Ammon's horn (tissue), 1 donor: ENCODE results near the gene ACOT2.
"Not testable (repeated sequence)": the region's sequence is repeated elsewhere in the genome, so short reads cannot be mapped to it uniquely, and the experiment has no call there.

ENCODE experiments used
- DNase-seq: peaks from one replicate; pipeline ENCODE4 v3.0.0-alpha.2; 2016; ENCODE audit warnings: low spot score

The ACOT2 gene

GRCh38 chr14:73567951-73568885 is 795 bp upstream of the ACOT2 start:
- DNase-seq: no peak

DNA sequence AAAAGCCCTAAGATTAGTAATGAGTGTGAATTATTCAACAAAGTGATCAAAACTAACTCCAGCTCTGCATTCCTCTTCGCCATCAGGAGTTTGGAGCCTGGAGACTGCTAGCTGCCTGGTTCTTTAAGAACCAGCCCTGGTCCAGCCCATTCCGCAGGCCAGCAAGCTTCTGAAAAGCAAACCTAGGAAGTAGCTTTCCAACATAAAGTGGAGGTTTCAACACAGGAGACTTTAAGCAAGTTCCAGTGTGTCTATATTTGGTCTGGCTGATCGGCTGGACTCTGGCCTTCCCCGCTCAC is 178 bp upstream of the ACOT2 start:
- DNase-seq: not testable (repeated sequence)

DNA sequence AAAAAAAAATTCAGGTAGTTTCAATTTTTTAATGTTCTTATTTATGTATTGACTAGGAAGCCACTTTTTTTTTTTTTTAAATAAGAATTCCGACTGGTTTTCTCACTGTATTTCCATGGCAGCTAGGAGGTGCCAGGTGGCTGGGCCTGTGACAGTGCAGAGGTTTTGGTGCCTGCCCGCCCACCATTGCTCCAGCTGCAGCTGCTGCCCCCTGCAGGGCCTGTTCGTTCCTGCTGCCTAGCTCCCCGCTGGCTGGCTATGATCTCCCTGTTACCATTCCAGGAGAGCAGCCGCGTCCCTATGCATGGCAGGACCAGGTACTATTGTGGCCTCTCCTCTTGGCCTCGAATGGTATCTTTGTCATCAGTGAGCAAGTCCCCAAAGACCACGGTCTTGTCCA is 1.9 kb downstream of the ACOT2 start:
- DNase-seq: peak; percentile 32

DNA sequence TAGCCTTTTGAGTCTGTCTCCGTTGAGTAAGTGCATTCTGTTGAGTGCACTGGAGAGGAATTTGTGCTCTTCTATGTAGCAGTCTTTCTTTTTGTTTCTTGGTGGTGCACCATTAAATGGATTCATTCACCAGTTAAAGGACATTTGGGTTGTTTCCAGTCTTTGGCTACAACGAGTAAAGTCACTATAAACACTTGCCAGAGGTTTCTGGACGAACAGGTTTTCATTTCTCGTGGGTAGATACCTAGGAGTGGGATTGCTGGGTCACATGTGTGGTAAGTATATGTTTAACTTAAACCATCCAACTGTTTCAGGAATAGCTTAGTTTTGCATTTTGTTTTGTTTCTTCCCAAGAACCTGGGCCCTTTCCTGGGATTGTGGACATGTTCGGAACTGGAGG is 4.0 kb downstream of the ACOT2 start:
- DNase-seq: not testable (repeated sequence)

DNA sequence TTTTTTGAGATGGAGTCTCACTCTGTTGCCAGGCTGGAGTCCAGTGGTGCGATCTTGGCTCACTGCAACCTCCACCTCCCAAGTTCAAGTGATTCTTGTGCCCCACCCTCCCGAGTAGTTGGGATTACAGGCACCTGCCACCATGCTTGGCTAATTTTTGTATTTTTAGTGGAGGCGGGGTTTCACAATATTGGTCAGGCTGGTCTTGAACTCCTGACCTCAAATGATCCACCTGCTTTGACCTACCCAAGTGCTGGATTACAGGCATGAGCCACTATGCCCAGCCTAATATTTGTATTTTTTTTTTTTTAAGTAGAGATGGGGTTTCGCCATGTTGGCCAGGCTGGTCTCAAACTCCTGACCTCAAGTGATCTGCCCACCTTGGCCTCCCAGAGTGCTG is 4.7 kb downstream of the ACOT2 start:
- not testable (repeated sequence) for DNase-seq

DNA sequence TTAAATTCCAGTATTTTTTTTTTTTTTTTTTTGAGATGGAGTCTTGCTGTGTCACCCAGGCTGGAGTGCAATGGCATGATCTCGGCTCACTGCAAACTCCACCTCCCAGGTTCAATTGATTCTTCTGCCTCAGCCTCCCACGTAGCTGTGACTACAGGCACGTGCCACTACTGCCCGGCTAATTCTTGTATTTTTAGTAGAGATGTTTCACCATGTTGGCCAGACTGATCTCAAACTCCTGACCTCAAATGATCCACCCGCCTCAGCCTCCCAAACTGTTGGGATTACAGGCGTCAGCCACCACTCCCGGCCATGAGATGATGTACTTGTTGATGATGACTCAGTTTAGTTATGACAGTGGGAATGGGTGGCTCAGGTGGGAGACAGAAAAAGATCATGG is 5.2 kb downstream of the ACOT2 start:
- not testable (repeated sequence) for DNase-seq

GRCh38 chr14:73576391-73576790 is 7.4 kb downstream of the ACOT2 start:
- DNase-seq: no peak

DNA sequence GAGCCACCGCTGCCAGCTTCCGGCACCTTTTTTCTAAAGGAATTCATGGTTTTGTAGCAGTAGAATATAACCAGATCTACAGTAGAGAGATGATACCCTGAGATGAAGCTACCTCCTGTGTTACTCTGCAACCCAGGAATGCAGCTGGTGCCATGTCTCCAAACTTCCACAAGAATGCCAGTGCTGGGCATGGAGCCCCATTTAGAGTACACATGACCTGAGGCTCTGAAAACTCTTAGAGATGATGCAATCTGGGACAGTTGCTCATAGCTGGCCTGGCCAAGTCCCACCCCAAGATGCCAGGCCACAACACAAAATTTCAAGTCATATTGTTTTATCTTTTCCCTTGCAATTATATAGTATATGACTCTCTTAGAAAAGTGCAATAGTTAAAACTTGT is 8.2 kb downstream of the ACOT2 start:
- not testable (repeated sequence) for DNase-seq

- not testable (repeated sequence) for DNase-seq
These were observed 13.3 kb downstream of the ACOT2 start for GRCh38 chr14:73582102-73582979.

- no peak for DNase-seq
These were observed 19.7 kb downstream of the ACOT2 start for GRCh38 chr14:73588695-73589094.

GRCh38 chr14:73589116-73589515 is 20.1 kb downstream of the ACOT2 start:
- DNase-seq: no peak

DNA sequence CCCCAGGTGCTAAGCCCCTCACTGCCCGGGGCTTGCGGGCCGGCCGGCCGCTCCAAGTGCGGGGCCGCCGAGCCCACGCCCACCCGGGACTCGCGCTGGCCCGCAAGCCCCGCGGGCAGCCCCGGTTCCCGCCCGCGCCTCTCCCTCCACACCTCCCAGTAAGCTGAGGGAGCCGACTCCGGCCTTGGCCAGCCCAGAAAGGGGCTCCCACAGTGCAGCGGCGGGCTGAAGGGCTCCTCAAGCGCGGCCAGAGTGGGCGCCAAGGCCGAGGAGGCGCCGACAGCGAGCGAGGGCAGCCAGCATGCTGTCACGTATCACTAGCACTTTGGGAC is 21.6 kb downstream of the ACOT2 start:
- not testable (repeated sequence) for DNase-seq

DNA sequence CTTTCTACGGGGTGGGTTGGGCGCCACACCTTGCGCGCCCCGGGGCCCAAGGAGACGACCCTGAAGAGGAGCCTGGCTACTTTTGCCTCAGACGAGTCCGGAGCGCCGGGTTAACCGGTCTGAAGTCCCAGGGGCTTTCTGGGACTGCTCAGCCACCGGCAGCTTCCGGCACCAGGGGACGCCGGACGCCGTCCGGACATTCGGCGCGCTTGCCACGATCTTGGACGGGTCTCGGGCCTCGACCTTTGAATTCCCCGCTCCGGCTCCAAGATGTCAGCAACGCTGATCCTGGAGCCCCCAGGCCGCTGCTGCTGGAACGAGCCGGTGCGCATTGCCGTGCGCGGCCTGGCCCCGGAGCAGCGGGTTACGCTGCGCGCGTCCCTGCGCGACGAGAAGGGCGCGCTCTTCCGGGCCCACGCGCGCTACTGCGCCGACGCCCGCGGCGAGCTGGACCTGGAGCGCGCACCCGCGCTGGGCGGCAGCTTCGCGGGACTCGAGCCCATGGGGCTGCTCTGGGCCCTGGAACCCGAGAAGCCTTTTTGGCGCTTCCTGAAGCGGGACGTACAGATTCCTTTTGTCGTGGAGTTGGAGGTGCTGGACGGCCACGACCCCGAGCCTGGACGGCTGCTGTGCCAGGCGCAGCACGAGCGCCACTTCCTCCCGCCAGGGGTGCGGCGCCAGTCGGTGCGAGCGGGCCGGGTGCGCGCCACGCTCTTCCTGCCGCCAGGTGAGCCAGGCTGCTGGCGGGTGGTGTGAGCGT is 22.9 kb downstream of the ACOT2 start, which contains the start of gene ACOT4:
TSS of gene ACOT4 (plus strand) at position 184 of the 760 bp plus-strand sequence. CDS start at position 271, 87 bp downstream.
- DNase-seq: peak; percentile 9

DNA sequence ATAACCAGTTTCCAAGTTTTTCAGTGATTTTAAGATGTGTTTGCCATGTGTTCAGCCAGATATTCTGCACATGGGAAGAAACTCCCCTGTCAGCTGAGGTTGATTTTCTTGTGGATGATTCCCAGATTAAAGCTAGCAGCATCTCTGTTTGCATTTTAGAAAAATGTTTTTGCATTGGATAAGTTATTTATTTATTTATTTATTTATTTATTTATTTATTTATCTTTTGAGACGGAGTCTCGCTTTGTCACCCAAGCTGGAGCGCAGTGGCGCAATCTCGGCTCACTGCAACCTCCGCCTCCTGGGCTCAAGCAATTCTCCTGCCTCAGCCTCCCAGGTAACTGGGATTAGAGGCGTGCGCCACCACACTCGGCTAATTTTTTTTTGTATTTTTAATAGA is 25.5 kb downstream of the ACOT2 start:
- no peak for DNase-seq

- no peak for DNase-seq
These were observed 30.5 kb downstream of the ACOT2 start for GRCh38 chr14:73599499-73599898.

GRCh38 chr14:73602994-73603393 is 34.0 kb downstream of the ACOT2 start:
- DNase-seq: no peak

- DNase-seq: no peak
These were observed 37.3 kb downstream of the ACOT2 start for GRCh38 chr14:73606271-73606670.

DNA sequence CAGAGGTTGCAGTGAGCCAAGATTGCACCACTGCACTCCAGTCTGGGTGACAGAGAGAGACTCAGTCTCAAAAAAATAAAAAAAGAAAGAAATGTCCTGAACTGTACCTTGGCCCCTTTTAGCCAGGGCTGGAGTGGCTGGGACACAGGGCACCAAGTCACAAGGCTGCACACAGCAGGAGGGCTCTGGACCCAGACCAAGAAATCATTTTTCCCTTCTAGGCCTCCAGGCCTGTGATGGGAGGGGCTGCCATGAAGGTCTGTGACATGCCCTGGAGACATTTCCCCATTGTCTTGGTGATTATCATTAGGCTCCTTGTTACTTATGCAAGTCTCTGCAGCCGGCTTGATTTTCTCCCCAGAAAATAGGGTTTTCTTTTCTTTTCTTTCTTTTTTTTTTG is 38.2 kb downstream of the ACOT2 start:
- no peak for DNase-seq

GRCh38 chr14:73610687-73611086 is 41.7 kb downstream of the ACOT2 start:
- peak; percentile 26 for DNase-seq

DNA sequence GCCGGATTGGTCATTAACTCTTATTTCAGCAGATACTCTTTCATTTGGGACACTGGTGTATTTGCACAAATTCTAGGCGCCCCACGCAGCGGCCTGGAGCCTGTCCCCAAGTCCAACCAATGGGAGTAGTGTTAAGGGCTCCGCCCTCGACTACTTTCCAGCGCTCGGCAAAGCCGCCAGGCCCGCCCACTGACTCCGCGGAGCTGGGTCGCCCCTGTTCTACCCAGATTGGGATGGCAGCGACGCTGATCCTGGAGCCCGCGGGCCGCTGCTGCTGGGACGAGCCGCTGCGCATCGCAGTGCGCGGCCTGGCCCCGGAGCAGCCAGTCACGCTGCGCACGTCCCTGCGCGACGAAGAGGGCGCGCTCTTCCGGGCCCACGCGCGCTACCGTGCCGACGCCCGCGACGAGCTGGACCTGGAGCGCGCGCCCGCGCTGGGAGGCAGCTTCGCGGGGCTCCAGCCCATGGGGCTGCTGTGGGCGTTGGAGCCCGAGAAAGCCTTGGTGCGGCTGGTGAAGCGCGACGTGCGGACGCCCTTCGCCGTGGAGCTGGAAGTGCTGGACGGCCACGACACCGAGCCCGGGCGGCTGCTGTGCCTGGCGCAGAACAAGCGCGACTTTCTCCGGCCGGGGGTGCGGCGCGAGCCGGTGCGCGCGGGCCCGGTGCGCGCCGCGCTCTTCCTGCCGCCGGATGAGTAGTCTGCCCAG is 43.5 kb downstream of the ACOT2 start, which contains the start of gene ACOT6:
TSS of gene ACOT6 (plus strand) at position 179 of the 707 bp plus-strand sequence. CDS start at position 234, 55 bp downstream.
- DNase-seq: peak; percentile 68

- peak; percentile 30 for DNase-seq
These were observed 44.0 kb downstream of the ACOT2 start for GRCh38 chr14:73613046-73613383.
